CD14-positive monocyte (primary cell): ENCODE results near the gene PHLDA2. TPM values are rescaled to one million over a fixed set of nuclear protein-coding genes. Genes with fewer than 3 reads are reported as not detected.

ENCODE experiments used
- DNase-seq, 3 donors: peaks; one replicate each; pipeline ENCODE4 v3.0.0-alpha.2; 2011 to 2022
- H2AFZ ChIP-seq: 2 replicates; pipeline ENCODE4 v1.6.0; 2012; ENCODE audit warnings: mild to moderate bottlenecking, low read depth, low read length, inconsistent platforms; ENCODE audit not compliant: insufficient read depth, poor library complexity, severe bottlenecking
- H3K27ac ChIP-seq, 2 donors: 1 replicate in 1 of 2; 2 replicates in 1 of 2; pipeline ENCODE4 v1.5.1; 2012 to 2013; ENCODE audit warnings: low read length in 2 of 2, control low read depth in 1 of 2, inconsistent platforms in 1 of 2, low read depth in 1 of 2, mild to moderate bottlenecking in 1 of 2
- H3K27me3 ChIP-seq, 2 donors: one replicate each; pipeline versions ENCODE4 v1.6.0 to v1.6.1; 2011 to 2013; ENCODE audit warnings: low read length in 2 of 2; ENCODE audit not compliant: control insufficient read depth in 2 of 2, insufficient read depth in 2 of 2
- H3K36me3 ChIP-seq, 2 donors: replicated peaks in 1 of 2; 1 replicate in 1 of 2; 2 replicates in 1 of 2; pipeline versions ENCODE4 v1.5.1 to v1.6.1; 2012 to 2013; ENCODE audit warnings: low read length in 2 of 2, control low read depth in 1 of 2, inconsistent platforms in 1 of 2, mild to moderate bottlenecking in 1 of 2; ENCODE audit not compliant: insufficient read depth in 2 of 2, control insufficient read depth in 1 of 2
- H3K4me1 ChIP-seq, 2 donors: 1 replicate in 1 of 2; 2 replicates in 1 of 2; pipeline versions ENCODE4 v1.5.1 to v1.6.1; 2012 to 2013; ENCODE audit warnings: low read length in 2 of 2, control low read depth in 1 of 2, inconsistent platforms in 1 of 2, mild to moderate bottlenecking in 1 of 2, moderate library complexity in 1 of 2; ENCODE audit not compliant: insufficient read depth in 2 of 2, control insufficient read depth in 1 of 2
- H3K4me2 ChIP-seq: replicated peaks from 2 replicates; pipeline ENCODE3; 2012; ENCODE audit warnings: low read length, moderate library complexity, mild to moderate bottlenecking; ENCODE audit not compliant: poor library complexity, severe bottlenecking; ENCODE audit errors: extremely low read depth
- H3K4me3 ChIP-seq, 3 experiments: fragments of 200-600 bp in 1 of 3; sonication (generic) in 1 of 3; replicated peaks in 1 of 3; 1 replicate in 2 of 3; 2 replicates in 1 of 3; pipeline ENCODE4 v1.5.1; 2011 to 2013; ENCODE audit warnings: low read length in 3 of 3, mild to moderate bottlenecking in 3 of 3, control low read depth in 2 of 3, low read depth in 2 of 3, inconsistent platforms in 1 of 3, moderate library complexity in 1 of 3
- H3K79me2 ChIP-seq: 2 replicates; pipeline ENCODE4 v1.6.0; 2012; ENCODE audit warnings: mild to moderate bottlenecking, control low read depth, inconsistent platforms, low read length, moderate library complexity; ENCODE audit not compliant: insufficient read depth
- H3K9ac ChIP-seq: 2 replicates; pipeline ENCODE4 v1.6.0; 2017; ENCODE audit warnings: low read length, mild to moderate bottlenecking; ENCODE audit not compliant: insufficient read depth, poor library complexity, severe bottlenecking
- H3K9me3 ChIP-seq, 2 donors: replicated peaks in 1 of 2; 1 replicate in 1 of 2; 2 replicates in 1 of 2; pipeline versions ENCODE4 v1.5.1 to v1.6.1; 2012 to 2013; ENCODE audit warnings: low read length in 2 of 2, control low read depth in 1 of 2; ENCODE audit not compliant: control insufficient read depth in 1 of 2, insufficient read depth in 1 of 2
- H4K20me1 ChIP-seq: 2 replicates; pipeline ENCODE4 v1.6.0; 2012; ENCODE audit warnings: mild to moderate bottlenecking, low read length, control low read depth, moderate library complexity; ENCODE audit not compliant: insufficient read depth
- H3K27ac Mint-ChIP-seq, 7 donors: one replicate each; pipeline ENCODE4 v1.8.0; 2020; ENCODE audit warnings: mild to moderate bottlenecking in 7 of 7, mixed read lengths in 7 of 7, moderate library complexity in 6 of 7, inconsistent platforms in 2 of 7
- H3K27me3 Mint-ChIP-seq, 3 donors: one replicate each; pipeline ENCODE4 v1.8.0; 2021 to 2022; ENCODE audit warnings: low read depth in 3 of 3, mild to moderate bottlenecking in 3 of 3, mixed read lengths in 3 of 3, moderate library complexity in 3 of 3, inconsistent platforms in 1 of 3
- H3K36me3 Mint-ChIP-seq, 2 donors: one replicate each; pipeline ENCODE4 v1.8.0; 2020; ENCODE audit warnings: mixed read lengths in 2 of 2, inconsistent platforms in 1 of 2, mild to moderate bottlenecking in 1 of 2
- H3K4me1 Mint-ChIP-seq: one replicate; pipeline ENCODE4 v1.8.0; 2020; ENCODE audit warnings: mild to moderate bottlenecking, mixed read lengths
- H3K4me3 Mint-ChIP-seq, 2 donors: one replicate each; pipeline ENCODE4 v1.8.0; 2020; ENCODE audit warnings: mild to moderate bottlenecking in 2 of 2, mixed read lengths in 2 of 2, moderate library complexity in 1 of 2
- H3K9me3 Mint-ChIP-seq, 7 donors: one replicate each; pipeline ENCODE4 v1.8.0; 2020 to 2022; ENCODE audit warnings: mixed read lengths in 7 of 7, mild to moderate bottlenecking in 6 of 7, moderate library complexity in 6 of 7, inconsistent platforms in 2 of 7
- WGBS: methylation state at CpG from one replicate; pipeline ENCODE4 v1.1.5; 2013; ENCODE audit warnings: missing lambda C conversion rate; ENCODE audit not compliant: insufficient coverage; 5-methylcytosine and 5-hydroxymethylcytosine counted together
- intact Hi-C, 2 donors: fragments of 100-400 bp; cut with micrococcal nuclease; formaldehyde crosslinking; loops; one replicate each; pipeline versions ENCODE4 v1.15.0 to v1.15.1; 2023
- polyA plus RNA-seq, 3 donors: library from polyadenylated mRNA; depleted of rRNA in 1 of 3; unstranded in 2 of 3; stranded (reverse) in 1 of 3; fragments of 300-500 nt in 2 of 3; fragments of >200 nt in 1 of 3; fragmentation: Illumina TruSeq in 2 of 3; gene quantifications; 1 replicate in 2 of 3; 2 replicates in 1 of 3; pipeline ENCODE4 v1.2.3, GENCODE V29; 2012 to 2021
- TF ChIP-seq, protein P1 (sequence below): fragments of 200-600 bp; IDR thresholded peaks from one replicate; pipeline ENCODE4 v1.8.0; 2022; ENCODE audit warnings: antibody characterized with exemption, mild to moderate bottlenecking

PHLDA2 gene
- polyA plus RNA-seq, 3 donors: 2.6 to 54.5 (median 4.7) TPM

DNA sequence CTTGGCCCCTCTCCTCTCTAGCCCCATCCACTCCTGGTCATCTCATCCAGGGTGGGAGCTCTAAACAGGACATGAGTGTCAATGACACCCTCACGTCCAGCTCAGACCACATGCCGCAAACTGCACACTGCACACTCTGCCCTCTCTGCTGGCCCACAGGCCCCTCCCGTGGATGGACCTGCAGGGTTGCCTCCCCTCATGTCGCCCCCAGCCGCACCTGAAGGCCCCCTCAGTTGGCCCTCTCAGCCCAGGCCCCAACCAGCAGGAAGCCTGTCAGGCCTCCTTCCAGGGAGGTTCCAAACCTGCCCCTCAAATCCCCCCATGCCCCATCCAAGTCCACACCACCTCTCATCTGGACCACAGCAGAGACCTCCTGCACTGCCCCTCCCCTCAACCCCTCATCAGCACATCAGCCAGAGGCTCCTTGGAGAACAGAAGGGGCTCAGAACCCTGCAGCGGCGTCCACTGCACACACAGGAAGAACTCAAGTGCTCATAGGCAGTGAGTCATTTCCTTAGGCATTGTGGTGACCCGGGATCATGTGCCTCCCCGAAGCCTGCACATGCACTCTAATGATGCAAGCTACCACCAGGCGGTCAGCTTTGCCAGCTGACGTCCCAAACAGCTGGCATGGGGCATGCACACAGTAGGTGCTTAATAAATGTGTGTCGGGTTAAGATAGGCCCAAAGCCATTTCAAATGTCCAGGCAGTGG is 30.7 kb downstream of the PHLDA2 start:
- intact Hi-C loops: loop anchor here (2.0 to 5.0 kb wide), 2 partner anchors 30 to 34 kb away; partner anchors contain the start of gene PHLDA2 (in 1 of the 2)
- no peaks in the 10 kb centered on the region for H4K20me1 ChIP-seq
- H3K27ac ChIP-seq: peak overlapping the region; percentile 95 to 98
- Mint-ChIP-seq H3K4me3 (peak overlapping the region; percentile 76 to 89), H3K9me3 (peaks cover 0 to 2% (median 0%) of the 10 kb centered on the region in 7 donors), H3K4me1 (peaks cover 57% of the 10 kb centered on the region), H3K36me3 (peaks cover 10 to 20% of the 10 kb centered on the region in 2 donors), H3K27ac (peak overlapping the region; percentile 98 to 100 (median 99)), H3K27me3 (peaks cover 3 to 12% (median 10%) of the 10 kb centered on the region in 3 donors)
- TF ChIP-seq, protein P1, sequence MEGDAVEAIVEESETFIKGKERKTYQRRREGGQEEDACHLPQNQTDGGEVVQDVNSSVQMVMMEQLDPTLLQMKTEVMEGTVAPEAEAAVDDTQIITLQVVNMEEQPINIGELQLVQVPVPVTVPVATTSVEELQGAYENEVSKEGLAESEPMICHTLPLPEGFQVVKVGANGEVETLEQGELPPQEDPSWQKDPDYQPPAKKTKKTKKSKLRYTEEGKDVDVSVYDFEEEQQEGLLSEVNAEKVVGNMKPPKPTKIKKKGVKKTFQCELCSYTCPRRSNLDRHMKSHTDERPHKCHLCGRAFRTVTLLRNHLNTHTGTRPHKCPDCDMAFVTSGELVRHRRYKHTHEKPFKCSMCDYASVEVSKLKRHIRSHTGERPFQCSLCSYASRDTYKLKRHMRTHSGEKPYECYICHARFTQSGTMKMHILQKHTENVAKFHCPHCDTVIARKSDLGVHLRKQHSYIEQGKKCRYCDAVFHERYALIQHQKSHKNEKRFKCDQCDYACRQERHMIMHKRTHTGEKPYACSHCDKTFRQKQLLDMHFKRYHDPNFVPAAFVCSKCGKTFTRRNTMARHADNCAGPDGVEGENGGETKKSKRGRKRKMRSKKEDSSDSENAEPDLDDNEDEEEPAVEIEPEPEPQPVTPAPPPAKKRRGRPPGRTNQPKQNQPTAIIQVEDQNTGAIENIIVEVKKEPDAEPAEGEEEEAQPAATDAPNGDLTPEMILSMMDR: no peak
- no peaks in the 10 kb centered on the region for H3K9me3 ChIP-seq
- H3K4me2 ChIP-seq: peak overlapping the region; percentile 74
- H2AFZ ChIP-seq: no peak overlapping the region
- H3K79me2 ChIP-seq: peaks cover 6% of the 10 kb centered on the region
- H3K4me3 ChIP-seq: peak overlapping the region in 2 of 3 experiments; percentile 1 to 70
- peak; percentile 94 to 98 (median 96) for DNase-seq
- peaks cover 59 to 64% of the 10 kb centered on the region in 2 donors for H3K4me1 ChIP-seq
- peak overlapping the region; percentile 69 for H3K9ac ChIP-seq
- H3K27me3 ChIP-seq: no peaks in the 10 kb centered on the region
- H3K36me3 ChIP-seq: no peaks in the 10 kb centered on the region
- 16% methylated on average over 11 of the region's 12 CpGs for WGBS

DNA sequence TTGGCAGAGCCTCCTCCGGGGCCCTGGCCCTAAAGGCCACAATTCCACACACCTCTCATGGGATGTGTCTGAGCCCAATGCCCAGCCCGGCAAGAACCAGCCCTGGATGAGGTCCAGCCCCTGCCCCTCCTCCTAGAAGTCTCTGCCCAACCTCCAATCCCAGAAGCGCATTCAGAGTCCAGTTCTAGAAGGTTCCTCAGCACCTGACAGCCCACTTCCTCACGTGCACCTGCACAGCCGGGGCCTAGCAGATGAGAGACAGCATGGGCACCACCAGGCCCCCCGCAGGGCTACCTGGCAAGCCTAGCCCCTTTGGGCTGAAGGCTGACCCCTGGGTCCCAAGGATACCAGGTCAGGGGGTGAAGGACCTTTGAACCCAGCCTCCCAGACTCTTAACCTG is 32.2 kb downstream of the PHLDA2 start:
- WGBS: 92% methylated on average over 6 of the region's 6 CpGs
- Mint-ChIP-seq H3K4me3 (no peak overlapping the region), H3K27ac (peak overlapping the region in 4 of 7 donors; percentile 19 to 99 (median 74)), H3K27me3 (peaks cover 4 to 12% (median 10%) of the 10 kb centered on the region in 3 donors), H3K9me3 (peaks cover 0 to 2% (median 0%) of the 10 kb centered on the region in 7 donors), H3K4me1 (peaks cover 57% of the 10 kb centered on the region), H3K36me3 (peaks cover 9 to 18% of the 10 kb centered on the region in 2 donors)
- Histone ChIP-seq H3K4me2 (no peak overlapping the region), H3K79me2 (no peaks in the 10 kb centered on the region), H3K9me3 (no peaks in the 10 kb centered on the region), H3K9ac (no peak overlapping the region), H3K4me1 (peaks cover 61 to 63% of the 10 kb centered on the region in 2 donors), H3K36me3 (no peaks in the 10 kb centered on the region), H3K27ac (no peak overlapping the region), H3K27me3 (no peaks in the 10 kb centered on the region), H2AFZ (no peak overlapping the region), H4K20me1 (no peaks in the 10 kb centered on the region), H3K4me3 (no peak overlapping the region)
- TF ChIP-seq, protein P1: no peak
- no peak for DNase-seq
- intact Hi-C loops: loop anchor here in 1 of 2 donors (5.0 kb wide), 1 partner anchor 35 kb away; no protein-coding TSS in a partner anchor
